Tibial nerve (tissue), 3 donors: ENCODE results near the gene KRT36.

ENCODE experiments used
- POLR2A ChIP-seq, 2 donors: fragments of 450-650 bp; IDR thresholded peaks; one replicate each; pipeline ENCODE4 v1.6.1; 2017; ENCODE audit warnings: antibody characterized with exemption in 2 of 2, mild to moderate bottlenecking in 2 of 2, moderate library complexity in 2 of 2
- TF ChIP-seq, protein P1 (sequence below), 5 experiments: fragments of 200-600 bp in 3 of 5; fragments of 450-650 bp in 2 of 5; sonication (generic) in 3 of 5; IDR thresholded peaks; one replicate each; pipeline ENCODE4 v1.5.1; 2016 to 2019; ENCODE audit warnings: antibody characterized with exemption in 5 of 5, mild to moderate bottlenecking in 3 of 5, moderate library complexity in 2 of 5

DNA sequence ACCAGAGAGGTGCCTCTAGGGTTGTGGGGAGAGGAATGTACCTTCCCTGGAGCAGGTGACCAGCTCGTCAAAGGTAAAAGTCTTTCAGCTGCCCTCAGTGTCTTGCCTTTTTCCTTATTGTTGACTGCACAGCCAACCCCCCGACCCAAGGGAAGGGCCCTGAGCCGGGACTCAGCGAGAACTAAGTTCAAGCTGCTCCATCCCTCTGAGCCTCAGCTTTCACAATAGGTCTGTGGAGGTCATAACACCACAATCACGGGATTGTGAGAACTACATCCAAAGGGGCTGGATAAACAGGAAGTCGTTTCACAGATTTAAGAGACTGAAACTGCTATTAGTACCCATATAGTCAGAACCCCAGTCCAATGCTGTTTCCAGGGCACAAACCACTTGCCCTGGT lies 2.6 kb upstream of the KRT36 start:
- TF ChIP-seq, protein P1, sequence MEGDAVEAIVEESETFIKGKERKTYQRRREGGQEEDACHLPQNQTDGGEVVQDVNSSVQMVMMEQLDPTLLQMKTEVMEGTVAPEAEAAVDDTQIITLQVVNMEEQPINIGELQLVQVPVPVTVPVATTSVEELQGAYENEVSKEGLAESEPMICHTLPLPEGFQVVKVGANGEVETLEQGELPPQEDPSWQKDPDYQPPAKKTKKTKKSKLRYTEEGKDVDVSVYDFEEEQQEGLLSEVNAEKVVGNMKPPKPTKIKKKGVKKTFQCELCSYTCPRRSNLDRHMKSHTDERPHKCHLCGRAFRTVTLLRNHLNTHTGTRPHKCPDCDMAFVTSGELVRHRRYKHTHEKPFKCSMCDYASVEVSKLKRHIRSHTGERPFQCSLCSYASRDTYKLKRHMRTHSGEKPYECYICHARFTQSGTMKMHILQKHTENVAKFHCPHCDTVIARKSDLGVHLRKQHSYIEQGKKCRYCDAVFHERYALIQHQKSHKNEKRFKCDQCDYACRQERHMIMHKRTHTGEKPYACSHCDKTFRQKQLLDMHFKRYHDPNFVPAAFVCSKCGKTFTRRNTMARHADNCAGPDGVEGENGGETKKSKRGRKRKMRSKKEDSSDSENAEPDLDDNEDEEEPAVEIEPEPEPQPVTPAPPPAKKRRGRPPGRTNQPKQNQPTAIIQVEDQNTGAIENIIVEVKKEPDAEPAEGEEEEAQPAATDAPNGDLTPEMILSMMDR (IDR thresholded peaks at IDR 0.05) = no peak
- no peak for TF ChIP-seq POLR2A (IDR thresholded peaks at IDR 0.05)
